Measurements from ENCODE around the gene CLHC1. TPM values are rescaled to one million over a fixed set of nuclear protein-coding genes. Genes with fewer than 3 reads are reported as not detected.
"Not testable (repeated sequence)": the region's sequence is repeated elsewhere in the genome, so short reads cannot be mapped to it uniquely, and the experiment has no call there.

Gene CLHC1
- 5.5 TPM for polyA plus RNA-seq (2012; ENCODE audit: low read depth, missing spikeins)

DNA sequence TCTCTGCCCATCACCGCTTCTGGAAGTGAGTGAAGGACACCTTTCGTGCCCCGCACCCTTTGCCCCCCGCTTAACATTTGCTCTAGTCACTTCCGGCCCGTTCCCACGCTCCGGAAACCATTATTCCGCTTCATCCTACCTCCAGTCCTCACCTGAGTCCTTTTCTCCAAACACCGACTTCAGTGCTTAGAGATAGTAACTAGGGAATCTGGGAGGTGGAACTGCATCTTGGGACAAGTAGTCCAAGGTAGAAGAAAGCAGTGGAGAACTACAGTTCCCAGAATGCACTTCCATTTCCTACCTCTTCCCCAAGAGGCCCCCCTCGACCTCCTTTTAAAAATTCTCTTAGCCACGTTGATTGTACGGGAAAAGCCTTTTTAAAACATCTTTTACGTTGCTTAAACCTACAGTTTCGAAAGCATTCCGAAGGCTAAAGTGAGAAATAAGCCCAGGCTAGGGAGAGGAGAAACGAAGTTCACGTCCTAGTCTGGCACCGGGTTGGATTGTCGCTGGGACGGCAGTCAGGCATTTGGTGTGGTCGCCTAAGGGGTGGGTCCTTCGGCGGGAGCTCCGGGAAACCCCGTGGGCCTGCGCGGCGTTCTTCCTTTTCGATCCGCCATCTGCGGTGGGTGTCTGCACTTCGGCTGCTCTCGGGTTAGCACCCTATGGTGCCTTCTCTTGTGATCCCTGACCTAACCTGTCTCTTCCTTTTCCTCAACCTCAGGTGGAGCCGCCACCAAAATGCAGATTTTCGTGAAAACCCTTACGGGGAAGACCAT lies at the start of gene CLHC1, which contains the start of gene RPS27A:
CLHC1 (minus strand) TSS at position 210 of the 779 bp plus-strand sequence. CDS start 9,882 bp downstream, outside the sequence.
RPS27A (plus strand) TSS at position 605 of the 779 bp plus-strand sequence; CDS start at position 742, 137 bp downstream.
- TF ChIP-seq TAF1 (IDR thresholded peaks at IDR 0.05; ENCODE audit: low read depth, low read length) (peak; percentile 98), POLR2A (IDR thresholded peaks at IDR 0.05; ENCODE audit: low read depth, low read length) (peak; percentile 98), POLR2AphosphoS5 (IDR thresholded peaks at IDR 0.05; ENCODE audit: low read depth, low read length) (peak; percentile 98), POU2F2 (IDR thresholded peaks at IDR 0.05; ENCODE audit: low read depth, low read length) (peak; percentile 88), SPI1 (IDR thresholded peaks at IDR 0.05; ENCODE audit: low read depth, low read length) (peak; percentile 35; the same call in 1 of the 2 replicates), PAX5 (IDR thresholded peaks at IDR 0.05; ENCODE audit: insufficient read depth, low read length, severe bottlenecking) (no peak)
- FAIRE-seq: peak; percentile 79
- DNase-seq (ENCODE audit: insufficient read length, low spot score): peak; percentile 55

GRCh38 chr2:55280851-55281546 lies 48.9 kb upstream of the CLHC1 start:
- not testable (repeated sequence) for DNase-seq (ENCODE audit: insufficient read length, low spot score); FAIRE-seq

GRCh38 chr2:55279859-55280424 lies 47.8 kb upstream of the CLHC1 start:
- not testable (repeated sequence) for FAIRE-seq

GRCh38 chr2:55279214-55279835 lies 47.2 kb upstream of the CLHC1 start:
- not testable (repeated sequence) for DNase-seq (ENCODE audit: insufficient read length, low spot score); FAIRE-seq

More at GRCh38 chr2:55279859-55280424, 47.8 kb upstream of the CLHC1 start:
- not testable (repeated sequence) for DNase-seq (ENCODE audit: insufficient read length, low spot score)

GRCh38 chr2:55277310-55277709 lies 45.2 kb upstream of the CLHC1 start:
- FAIRE-seq: no peak
- TF ChIP-seq SPI1 (IDR thresholded peaks at IDR 0.05; ENCODE audit: low read depth, low read length): no peak
- TF ChIP-seq POU2F2 (IDR thresholded peaks at IDR 0.05; ENCODE audit: low read depth, low read length): no peak
- no peak for TF ChIP-seq PAX5 (IDR thresholded peaks at IDR 0.05; ENCODE audit: insufficient read depth, low read length, severe bottlenecking)
- TF ChIP-seq TAF1 (IDR thresholded peaks at IDR 0.05; ENCODE audit: low read depth, low read length): no peak
- TF ChIP-seq POLR2AphosphoS5 (IDR thresholded peaks at IDR 0.05; ENCODE audit: low read depth, low read length): no peak
- TF ChIP-seq POLR2A (IDR thresholded peaks at IDR 0.05; ENCODE audit: low read depth, low read length): no peak
- DNase-seq (ENCODE audit: insufficient read length, low spot score): no peak

- not testable (repeated sequence) for FAIRE-seq; DNase-seq (ENCODE audit: insufficient read length, low spot score)
These were observed 42.3 kb upstream of the CLHC1 start for GRCh38 chr2:55274346-55274745.

- no peak for TF ChIP-seq POLR2A (IDR thresholded peaks at IDR 0.05; ENCODE audit: low read depth, low read length)
- TF ChIP-seq POU2F2 (IDR thresholded peaks at IDR 0.05; ENCODE audit: low read depth, low read length): no peak
- no peak for TF ChIP-seq TAF1 (IDR thresholded peaks at IDR 0.05; ENCODE audit: low read depth, low read length)
- no peak for TF ChIP-seq SPI1 (IDR thresholded peaks at IDR 0.05; ENCODE audit: low read depth, low read length)
- no peak for TF ChIP-seq POLR2AphosphoS5 (IDR thresholded peaks at IDR 0.05; ENCODE audit: low read depth, low read length)
- FAIRE-seq: peak; percentile 16
- no peak for DNase-seq (ENCODE audit: insufficient read length, low spot score)
These were observed 37.5 kb upstream of the CLHC1 start for GRCh38 chr2:55269645-55269990.

GRCh38 chr2:55268907-55269644 lies 37.0 kb upstream of the CLHC1 start, which contains the start of gene MTIF2:
Gene MTIF2 (minus strand): TSS chr2:55269231. CDS start chr2:55263858, 5,373 bp downstream.
- DNase-seq (ENCODE audit: insufficient read length, low spot score) (peak; percentile 81), FAIRE-seq (peak; percentile 95)
- TF ChIP-seq TAF1 (IDR thresholded peaks at IDR 0.05; ENCODE audit: low read depth, low read length): peak; percentile 87
- peak; percentile 97 for TF ChIP-seq POLR2A (IDR thresholded peaks at IDR 0.05; ENCODE audit: low read depth, low read length)
- peak; percentile 97 for TF ChIP-seq POLR2AphosphoS5 (IDR thresholded peaks at IDR 0.05; ENCODE audit: low read depth, low read length)
- peak; percentile 82; the same call in 1 of the 2 replicates for TF ChIP-seq POU2F2 (IDR thresholded peaks at IDR 0.05; ENCODE audit: low read depth, low read length)
- TF ChIP-seq PAX5 (IDR thresholded peaks at IDR 0.05; ENCODE audit: insufficient read depth, low read length, severe bottlenecking): peak; percentile 78
- no peak for TF ChIP-seq SPI1 (IDR thresholded peaks at IDR 0.05; ENCODE audit: low read depth, low read length)

DNA sequence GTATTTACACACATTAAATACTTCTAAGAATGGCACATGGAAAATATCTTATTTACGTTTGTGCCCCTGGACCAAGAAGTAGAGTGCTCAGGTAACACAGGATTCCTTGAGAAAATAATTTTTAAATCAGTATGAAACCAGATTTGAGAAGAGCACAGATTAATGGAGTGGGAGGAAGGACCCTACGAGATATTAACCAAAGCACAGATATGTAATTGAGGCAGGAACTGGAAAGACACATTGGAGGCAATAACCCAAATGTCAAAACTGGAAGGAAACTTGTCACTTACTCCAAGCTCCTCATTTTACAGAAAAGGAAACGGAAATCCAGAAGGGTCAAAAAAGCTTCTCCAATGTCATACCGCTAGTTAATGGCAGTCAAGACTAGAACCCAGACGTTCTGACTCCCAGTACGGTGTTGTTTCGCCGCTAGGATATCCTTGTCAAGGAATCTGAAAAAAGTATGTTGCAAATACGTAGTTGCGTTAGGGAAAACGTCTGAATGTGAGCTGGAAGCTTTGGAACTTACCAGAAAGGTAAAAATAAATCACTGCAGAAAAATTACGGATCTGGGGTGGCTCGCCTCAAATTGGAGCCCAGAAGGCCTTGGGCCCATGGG lies 36.3 kb upstream of the CLHC1 start:
- no peak for FAIRE-seq
- DNase-seq (ENCODE audit: insufficient read length, low spot score): no peak
- TF ChIP-seq TAF1 (IDR thresholded peaks at IDR 0.05; ENCODE audit: low read depth, low read length) (no peak), POLR2A (IDR thresholded peaks at IDR 0.05; ENCODE audit: low read depth, low read length) (no peak), POU2F2 (IDR thresholded peaks at IDR 0.05; ENCODE audit: low read depth, low read length) (no peak), PAX5 (IDR thresholded peaks at IDR 0.05; ENCODE audit: insufficient read depth, low read length, severe bottlenecking) (no peak), POLR2AphosphoS5 (IDR thresholded peaks at IDR 0.05; ENCODE audit: low read depth, low read length) (no peak), SPI1 (IDR thresholded peaks at IDR 0.05; ENCODE audit: low read depth, low read length) (no peak)

GRCh38 chr2:55259586-55259985 lies 27.5 kb upstream of the CLHC1 start:
- peak; percentile 9 for FAIRE-seq

More at GRCh38 chr2:55259586-55259985, 27.5 kb upstream of the CLHC1 start:
- DNase-seq (ENCODE audit: insufficient read length, low spot score): not testable (repeated sequence)

Data from GM12891 (cell line).